Fibroblast of skin of scalp (primary cell): Measurements from ENCODE around the gene RBM14.
"Not testable (repeated sequence)": the region's sequence is repeated elsewhere in the genome, so short reads cannot be mapped to it uniquely, and the experiment has no call there.

Source experiments
- DNase-seq: peaks from one replicate; pipeline ENCODE4 v3.0.0-alpha.2; 2013

The RBM14 gene

GRCh38 chr11:66600219-66600618 is 16.2 kb upstream of the RBM14 start:
- DNase-seq = no peak

- peak; percentile 44 for DNase-seq
Observed at GRCh38 chr11:66600631-66601233, 15.7 kb upstream of the RBM14 start.

DNA sequence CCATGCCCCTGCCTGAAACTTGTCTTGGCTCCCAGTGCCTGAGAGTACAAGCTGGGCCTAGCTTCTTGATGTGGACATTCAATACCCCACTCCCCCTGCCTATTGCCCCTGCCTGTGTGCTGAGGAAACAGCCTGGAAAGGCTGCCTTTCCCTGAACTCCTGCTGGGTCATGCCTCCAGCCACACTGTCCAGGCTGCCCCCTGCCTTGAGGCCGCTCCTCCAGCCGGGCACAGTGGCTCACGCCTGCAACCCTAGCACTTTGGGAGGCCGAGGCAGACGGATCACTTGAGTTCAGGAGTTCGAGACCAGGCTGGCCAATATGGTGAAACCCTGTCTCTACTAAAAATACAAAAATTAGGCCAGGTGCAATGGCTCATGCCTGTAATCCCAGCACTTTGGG is 13.4 kb upstream of the RBM14 start:
- no peak for DNase-seq

DNA sequence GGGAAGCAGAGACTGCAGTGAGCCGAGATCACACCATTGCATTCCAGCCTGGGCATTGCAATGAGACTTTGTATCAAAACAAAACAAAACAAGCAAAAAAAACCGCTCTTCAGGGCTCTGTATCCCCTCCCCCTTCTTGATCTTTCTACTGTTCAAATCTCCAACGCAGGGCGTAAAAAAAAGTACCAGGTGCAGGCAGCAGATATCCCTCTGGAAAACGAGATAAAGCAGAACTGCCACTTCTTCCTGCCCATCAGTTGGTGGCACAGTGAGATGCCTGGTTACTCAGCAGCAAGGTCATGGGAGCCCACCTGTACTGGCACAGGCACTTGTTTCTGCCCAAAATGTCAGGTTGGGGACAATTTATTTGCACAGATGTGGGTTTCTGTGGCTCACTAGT is 12.3 kb upstream of the RBM14 start:
- no peak for DNase-seq

DNA sequence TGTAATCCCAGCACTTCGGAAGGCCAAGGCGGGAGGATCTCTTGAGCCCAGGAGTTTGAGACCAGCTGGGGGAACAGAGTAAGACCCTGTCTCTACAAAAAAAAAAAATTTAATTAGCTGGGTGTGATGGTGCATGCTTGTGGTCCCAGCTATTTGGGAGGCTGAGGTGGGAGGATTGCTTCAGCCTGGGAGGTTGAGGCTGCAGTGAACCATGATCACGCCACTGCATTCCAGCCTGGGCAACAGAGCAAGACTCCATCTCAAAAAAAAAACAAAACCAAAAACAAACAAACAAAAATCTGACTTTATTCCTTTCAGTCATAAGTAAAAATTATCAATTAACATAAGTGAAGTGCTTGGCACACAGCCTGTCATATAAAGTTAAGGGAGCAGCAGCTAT is 9.8 kb upstream of the RBM14 start:
- DNase-seq = not testable (repeated sequence)

DNA sequence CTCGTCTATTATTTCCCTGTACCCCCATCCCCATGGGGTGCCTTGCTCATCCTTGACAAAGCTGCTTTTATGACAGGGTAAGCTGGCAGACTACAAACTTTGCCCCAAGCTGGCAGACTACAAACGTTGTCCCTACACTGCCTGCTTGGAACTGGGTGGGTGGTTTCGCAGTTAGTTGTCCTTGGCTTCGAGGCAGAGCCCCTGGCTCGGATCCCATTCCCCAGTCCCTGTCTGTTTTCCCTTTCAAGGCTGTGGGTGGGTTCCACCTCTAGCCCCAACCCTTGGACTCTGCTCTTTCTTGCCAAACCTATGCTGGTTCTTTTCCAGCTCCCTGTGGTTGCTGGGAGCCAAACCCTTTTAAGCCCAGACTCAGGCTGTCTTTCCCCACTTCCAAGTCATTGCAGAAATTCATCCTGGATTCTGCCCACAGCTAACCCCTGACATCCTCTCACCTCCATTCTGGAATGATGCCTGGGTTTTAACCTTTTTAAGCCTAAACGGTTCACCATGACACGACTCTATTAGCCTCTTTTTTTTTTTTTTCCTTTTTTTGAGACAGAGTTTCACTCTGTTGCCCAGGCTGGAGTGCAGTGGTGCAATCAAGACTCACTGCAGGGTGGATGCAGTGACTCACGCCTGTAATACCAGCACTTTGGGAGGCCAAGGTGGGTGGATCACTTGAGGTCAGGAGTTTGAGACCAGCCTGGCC is 9.2 kb upstream of the RBM14 start:
- peak; percentile 77 for DNase-seq

DNA sequence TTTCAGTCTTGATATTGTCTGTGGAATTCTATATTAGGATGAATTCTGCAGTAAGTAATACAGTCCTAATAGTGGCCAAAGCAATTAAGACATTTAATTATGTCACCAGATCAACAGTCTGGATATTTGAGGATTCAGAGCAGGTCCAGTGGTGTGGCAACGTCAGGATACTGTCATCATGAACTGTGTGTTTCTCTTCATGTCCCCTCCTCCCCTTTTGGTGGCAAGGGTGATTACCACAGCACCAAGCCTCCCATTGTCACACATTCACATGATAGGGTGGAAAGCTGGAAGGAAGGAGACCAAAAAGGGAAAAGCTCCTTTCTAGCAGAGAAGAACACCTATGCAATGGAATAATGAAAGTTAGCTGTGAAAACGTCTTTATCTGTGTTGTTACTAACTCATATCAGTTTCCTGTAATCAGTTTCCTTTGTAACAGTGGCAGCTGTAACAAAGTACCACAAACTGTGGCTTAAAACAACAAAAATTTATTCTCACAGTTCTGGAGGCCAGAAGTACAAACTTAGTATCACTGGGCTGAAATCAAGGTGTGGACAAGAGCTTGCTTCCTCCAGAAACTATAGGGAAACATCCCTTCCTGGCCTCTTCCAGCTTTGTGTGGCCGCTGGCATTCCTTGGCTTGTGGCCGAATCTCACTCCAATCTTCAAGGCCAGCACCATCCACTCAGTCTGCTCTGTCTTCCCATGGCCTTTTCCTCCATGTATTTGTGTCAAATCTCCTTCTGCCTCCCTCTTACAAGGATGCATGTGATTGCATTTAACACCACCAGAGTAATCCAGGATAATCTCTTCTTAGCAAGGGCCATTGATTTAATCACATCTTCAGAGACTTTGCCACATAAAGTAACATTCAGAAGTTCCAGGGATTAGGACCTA is 6.5 kb upstream of the RBM14 start:
- DNase-seq = no peak

DNA sequence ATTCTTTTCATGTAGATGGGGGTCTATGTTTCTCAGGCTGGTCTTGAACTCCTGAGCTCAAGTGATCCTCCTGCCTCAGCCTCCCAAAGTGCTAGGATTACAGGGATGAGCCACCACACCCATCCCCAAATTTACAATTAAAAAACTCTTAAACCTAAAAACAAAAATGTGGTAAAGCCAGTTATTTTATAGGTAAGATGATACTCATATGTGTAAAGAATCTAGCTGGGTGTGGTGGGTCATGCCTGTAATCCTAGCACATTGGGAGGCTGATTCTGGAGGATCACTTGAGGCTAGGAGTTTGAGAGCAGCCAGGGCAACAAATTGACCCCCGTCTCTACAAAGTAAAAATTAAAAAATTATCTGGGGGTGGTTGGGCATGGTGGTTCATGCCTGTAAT is 4.0 kb upstream of the RBM14 start:
- no peak for DNase-seq

DNA sequence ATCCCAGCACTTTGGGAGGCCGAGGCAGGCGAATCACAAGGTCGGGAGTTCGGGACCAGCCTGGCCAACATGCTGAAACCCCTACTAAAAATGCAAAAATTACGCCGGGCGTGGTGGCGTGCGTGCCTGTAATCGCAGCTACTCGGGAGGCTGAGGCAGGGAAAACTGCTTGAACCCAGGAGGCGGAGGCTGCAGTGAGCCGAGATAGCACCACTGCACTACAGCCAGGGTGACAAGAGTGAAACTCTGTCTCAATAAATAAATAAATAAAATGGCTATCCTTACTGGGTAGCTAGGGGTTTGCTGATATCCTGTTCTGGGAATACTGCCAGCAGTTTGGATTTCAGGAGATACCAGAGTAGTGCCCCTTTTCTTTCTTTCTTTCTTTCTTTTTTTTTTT is 2.4 kb upstream of the RBM14 start:
- no peak for DNase-seq

DNA sequence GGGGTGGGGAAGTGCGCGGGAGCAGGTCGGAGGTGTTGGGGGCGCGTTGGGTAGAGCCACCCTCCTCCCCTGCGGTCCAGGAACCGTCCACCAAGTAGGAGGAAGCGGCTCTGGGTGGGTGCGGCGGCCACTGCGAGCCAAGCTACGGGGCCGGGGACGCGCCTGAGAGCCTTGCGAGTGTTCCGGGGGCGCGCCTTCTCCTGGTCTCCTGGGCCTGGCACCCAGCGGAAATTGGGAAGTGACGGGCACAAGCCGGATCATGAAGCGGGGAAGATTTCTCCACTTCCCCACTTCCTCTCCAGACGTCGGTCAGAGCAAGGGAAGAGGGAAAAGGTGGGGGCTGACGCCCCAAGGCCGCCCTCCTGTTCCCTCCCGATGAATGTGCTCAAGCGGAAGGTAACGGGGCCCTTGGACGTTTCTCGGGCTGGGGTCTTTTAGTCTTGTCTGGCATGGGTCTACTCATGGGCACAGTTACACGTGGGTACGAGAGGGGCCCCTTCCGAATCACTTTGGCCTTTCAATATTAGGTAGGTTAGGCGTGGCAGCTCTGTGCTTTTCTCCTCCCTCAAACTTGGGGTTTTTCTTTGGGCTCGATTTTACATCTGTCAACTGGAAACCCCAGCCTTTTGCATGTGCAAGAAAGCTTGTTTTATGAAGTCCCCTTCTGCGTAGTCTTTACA is 865 bp downstream of the RBM14 start:
- DNase-seq = no peak

- peak; percentile 16 for DNase-seq
Observed at GRCh38 chr11:66619080-66619554, 2.7 kb downstream of the RBM14 start.

- no peak for DNase-seq
Observed at GRCh38 chr11:66624450-66624849, 8.0 kb downstream of the RBM14 start.

DNA sequence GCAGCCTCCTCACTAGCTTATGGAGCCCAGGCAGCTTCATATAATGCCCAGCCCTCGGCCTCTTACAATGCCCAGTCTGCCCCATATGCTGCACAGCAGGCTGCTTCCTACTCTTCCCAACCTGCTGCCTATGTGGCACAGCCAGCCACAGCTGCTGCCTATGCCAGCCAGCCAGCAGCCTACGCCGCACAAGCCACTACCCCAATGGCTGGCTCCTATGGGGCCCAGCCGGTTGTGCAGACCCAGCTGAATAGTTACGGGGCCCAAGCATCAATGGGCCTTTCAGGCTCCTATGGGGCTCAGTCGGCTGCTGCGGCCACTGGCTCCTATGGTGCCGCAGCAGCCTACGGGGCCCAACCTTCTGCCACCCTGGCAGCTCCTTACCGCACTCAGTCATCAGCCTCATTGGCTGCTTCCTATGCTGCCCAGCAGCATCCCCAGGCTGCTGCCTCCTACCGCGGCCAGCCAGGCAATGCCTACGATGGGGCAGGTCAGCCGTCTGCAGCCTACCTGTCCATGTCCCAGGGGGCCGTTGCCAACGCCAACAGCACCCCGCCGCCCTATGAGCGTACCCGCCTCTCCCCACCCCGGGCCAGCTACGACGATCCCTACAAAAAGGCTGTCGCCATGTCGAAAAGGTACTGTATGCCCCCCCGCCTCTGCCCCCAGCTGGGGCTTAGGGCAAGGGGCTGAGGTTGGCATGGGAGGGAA is 8.8 kb downstream of the RBM14 start:
- DNase-seq = no peak

GRCh38 chr11:66625752-66626149 is 9.3 kb downstream of the RBM14 start:
- DNase-seq = no peak

GRCh38 chr11:66626382-66626781 is 10.0 kb downstream of the RBM14 start:
- no peak for DNase-seq

DNA sequence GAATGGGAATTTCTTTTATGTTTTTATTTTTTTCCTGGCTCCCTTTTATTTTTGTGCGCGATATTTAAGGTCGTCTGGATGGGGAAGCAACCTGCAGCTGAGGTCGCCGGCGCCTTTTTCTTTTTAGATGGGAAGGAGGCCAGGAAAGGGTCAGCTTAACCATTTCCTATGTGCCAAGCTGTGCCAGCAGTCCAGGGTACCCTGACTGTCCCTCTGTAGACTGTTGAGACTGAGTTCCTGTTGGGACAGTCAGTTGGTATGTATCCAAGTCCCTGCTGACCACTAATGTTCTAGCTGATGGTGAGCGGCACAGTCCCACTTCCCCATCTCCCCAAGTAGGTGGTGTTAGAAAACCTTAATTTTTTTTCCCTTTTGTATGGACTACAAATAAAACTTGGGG is 10.5 kb downstream of the RBM14 start:
- DNase-seq = no peak

DNA sequence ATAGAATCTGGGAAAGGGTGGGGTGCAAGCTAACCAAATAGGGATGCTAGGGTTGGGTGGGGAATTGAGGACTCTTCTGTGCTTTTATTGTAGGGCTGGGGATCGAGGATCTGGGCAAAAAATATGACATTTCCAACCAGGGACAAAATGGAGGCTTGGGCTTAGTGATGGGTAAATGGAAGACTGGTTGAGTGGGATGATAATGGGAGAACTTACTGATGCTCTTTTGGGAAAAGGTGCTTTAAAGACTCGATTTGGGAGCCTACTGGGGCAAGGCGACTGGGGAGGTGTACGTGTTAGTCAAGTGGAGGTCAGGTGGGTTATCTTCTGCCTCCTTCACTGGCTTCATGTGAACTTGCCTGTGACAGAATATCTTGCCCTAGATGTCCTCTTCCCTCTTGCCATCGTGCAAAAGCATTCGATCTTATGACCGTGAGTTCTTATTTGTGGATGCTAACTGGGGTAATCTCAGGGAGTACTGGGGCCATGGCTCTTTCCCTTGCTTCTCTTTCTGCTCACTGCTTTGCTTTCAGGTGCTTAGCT is 11.7 kb downstream of the RBM14 start:
- no peak for DNase-seq

DNA sequence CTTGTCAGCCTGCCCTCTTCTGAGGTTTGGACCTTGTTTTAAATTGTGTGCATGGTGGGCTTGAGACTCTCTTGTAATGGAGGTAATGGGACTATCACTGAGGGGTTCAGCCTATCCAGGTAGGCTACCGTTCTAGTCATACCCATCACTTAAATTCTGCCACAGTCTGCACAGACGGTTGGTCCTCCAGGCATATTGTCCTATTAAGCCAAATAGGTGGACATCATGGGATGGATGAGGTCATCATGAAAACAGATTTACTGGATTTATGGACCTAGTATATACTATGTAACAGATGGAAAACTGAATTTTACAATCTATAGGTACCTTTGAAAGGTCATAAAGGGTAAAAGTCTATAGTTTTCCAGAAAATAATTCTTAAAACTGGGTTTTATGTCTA is 12.9 kb downstream of the RBM14 start:
- DNase-seq = no peak

- DNase-seq = no peak
Observed at GRCh38 chr11:66631883-66632282, 15.5 kb downstream of the RBM14 start.

DNA sequence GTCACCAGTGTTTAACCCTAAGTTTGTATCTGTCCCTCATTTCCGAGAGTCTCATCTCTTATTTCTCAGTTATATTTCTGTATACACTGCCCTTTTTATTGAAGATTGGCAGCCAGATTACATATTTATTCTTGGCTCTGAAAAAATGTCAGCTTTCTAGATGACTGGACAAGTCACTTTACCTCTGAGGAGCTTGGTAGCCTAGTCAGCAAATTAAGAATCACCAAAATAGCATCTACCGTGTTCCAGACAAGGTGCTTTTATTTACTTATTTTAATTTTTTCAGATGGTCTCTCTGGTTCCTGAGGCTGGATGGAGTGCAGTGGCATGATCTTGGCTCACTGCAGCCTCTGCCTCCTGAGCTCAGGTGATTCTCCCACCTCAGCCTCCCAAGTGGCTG is 16.5 kb downstream of the RBM14 start:
- no peak for DNase-seq

DNA sequence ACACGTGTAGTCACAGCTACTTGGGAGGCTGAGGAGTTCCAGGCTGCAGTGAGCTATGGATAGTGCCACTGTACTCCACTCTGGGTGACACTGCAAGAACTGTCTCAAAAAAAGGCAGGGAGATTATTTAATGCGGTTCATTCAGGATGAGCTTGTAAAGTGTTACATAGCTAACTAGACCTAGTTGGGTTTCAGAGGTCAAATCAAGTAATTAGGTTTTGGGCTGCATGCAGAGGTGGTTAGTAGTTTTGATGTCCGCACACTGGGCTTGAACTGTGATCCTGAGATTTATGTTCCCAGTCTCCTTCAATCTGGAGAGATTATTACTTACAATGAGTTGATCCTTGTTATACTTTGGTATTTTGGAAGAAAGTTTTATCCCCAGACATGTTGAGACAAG is 20.0 kb downstream of the RBM14 start:
- DNase-seq = no peak
